IMR-90 (cell line): ENCODE results near the gene DDT.
"Not testable (repeated sequence)": the region's sequence is repeated elsewhere in the genome, so short reads cannot be mapped to it uniquely, and the experiment has no call there.

Experiments
- BHLHE40 ChIP-seq: fragments of 150-350 bp; IDR thresholded peaks from 2 replicates; pipeline ENCODE4 v1.6.1; 2016; ENCODE audit warnings: mild to moderate bottlenecking, low read depth, low read length
- CEBPB ChIP-seq: IDR thresholded peaks from 2 replicates; pipeline ENCODE4 v1.6.1; 2012; ENCODE audit warnings: low read depth, low read length, improper control_type of control experiment
- CHD1 ChIP-seq: IDR thresholded peaks from 2 replicates; pipeline ENCODE4 v1.6.1; 2012; ENCODE audit warnings: low read depth, low read length, improper control_type of control experiment
- FOS ChIP-seq: fragments of 150-350 bp; IDR thresholded peaks from 2 replicates; pipeline ENCODE4 v1.6.1; 2016; ENCODE audit warnings: low read depth, low read length
- MAFK ChIP-seq: IDR thresholded peaks from 2 replicates; pipeline ENCODE4 v1.6.1; 2012; ENCODE audit warnings: low read depth, low read length, improper control_type of control experiment
- MXI1 ChIP-seq: IDR thresholded peaks from 2 replicates; pipeline ENCODE4 v1.6.1; 2012; ENCODE audit warnings: low read depth, mild to moderate bottlenecking, low read length, moderate library complexity, borderline replicate concordance
- POLR2A ChIP-seq: IDR thresholded peaks from 2 replicates; pipeline ENCODE4 v1.6.1; 2012; ENCODE audit warnings: mild to moderate bottlenecking, low read depth, low read length
- RAD21 ChIP-seq: IDR thresholded peaks from 2 replicates; pipeline ENCODE4 v1.6.1; 2012; ENCODE audit warnings: low read length, improper control_type of control experiment
- RCOR1 ChIP-seq: IDR thresholded peaks from 2 replicates; pipeline ENCODE4 v1.6.1; 2012; ENCODE audit warnings: mild to moderate bottlenecking, low read length, improper control_type of control experiment; ENCODE audit not compliant: insufficient replicate concordance
- RFX5 ChIP-seq: IDR thresholded peaks from 2 replicates; pipeline ENCODE4 v1.8.0; 2012; ENCODE audit warnings: low read depth, mild to moderate bottlenecking, low read length, moderate library complexity
- SMC3 ChIP-seq: fragments of 150-350 bp; IDR thresholded peaks from 2 replicates; pipeline ENCODE4 v1.6.1; 2016; ENCODE audit warnings: low read depth, mild to moderate bottlenecking, antibody characterized with exemption, low read length, moderate library complexity
- TF ChIP-seq, protein P1 (sequence below): conservative IDR thresholded peaks from 2 replicates; pipeline ENCODE4 v1.5.1; 2012; ENCODE audit warnings: mild to moderate bottlenecking, low read depth, low read length, improper control_type of control experiment
- TF ChIP-seq, protein P2 (sequence below): fragments of 150-350 bp; IDR thresholded peaks from 2 replicates; pipeline ENCODE4 v1.6.1; 2017; ENCODE audit warnings: mild to moderate bottlenecking, antibody characterized with exemption, low read length, low read depth
- TF ChIP-seq, protein P3 (sequence below): fragments of 150-350 bp; IDR thresholded peaks from 2 replicates; pipeline ENCODE4 v1.6.1; 2016; ENCODE audit warnings: low read depth, mild to moderate bottlenecking, low read length, moderate library complexity, borderline replicate concordance

- TF ChIP-seq POLR2A, RFX5, RCOR1, RAD21, SMC3, MAFK, MXI1, CEBPB, BHLHE40, CHD1, FOS: not testable (repeated sequence)
- TF ChIP-seq, protein P1, sequence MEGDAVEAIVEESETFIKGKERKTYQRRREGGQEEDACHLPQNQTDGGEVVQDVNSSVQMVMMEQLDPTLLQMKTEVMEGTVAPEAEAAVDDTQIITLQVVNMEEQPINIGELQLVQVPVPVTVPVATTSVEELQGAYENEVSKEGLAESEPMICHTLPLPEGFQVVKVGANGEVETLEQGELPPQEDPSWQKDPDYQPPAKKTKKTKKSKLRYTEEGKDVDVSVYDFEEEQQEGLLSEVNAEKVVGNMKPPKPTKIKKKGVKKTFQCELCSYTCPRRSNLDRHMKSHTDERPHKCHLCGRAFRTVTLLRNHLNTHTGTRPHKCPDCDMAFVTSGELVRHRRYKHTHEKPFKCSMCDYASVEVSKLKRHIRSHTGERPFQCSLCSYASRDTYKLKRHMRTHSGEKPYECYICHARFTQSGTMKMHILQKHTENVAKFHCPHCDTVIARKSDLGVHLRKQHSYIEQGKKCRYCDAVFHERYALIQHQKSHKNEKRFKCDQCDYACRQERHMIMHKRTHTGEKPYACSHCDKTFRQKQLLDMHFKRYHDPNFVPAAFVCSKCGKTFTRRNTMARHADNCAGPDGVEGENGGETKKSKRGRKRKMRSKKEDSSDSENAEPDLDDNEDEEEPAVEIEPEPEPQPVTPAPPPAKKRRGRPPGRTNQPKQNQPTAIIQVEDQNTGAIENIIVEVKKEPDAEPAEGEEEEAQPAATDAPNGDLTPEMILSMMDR = not testable (repeated sequence)
- TF ChIP-seq, protein P2, sequence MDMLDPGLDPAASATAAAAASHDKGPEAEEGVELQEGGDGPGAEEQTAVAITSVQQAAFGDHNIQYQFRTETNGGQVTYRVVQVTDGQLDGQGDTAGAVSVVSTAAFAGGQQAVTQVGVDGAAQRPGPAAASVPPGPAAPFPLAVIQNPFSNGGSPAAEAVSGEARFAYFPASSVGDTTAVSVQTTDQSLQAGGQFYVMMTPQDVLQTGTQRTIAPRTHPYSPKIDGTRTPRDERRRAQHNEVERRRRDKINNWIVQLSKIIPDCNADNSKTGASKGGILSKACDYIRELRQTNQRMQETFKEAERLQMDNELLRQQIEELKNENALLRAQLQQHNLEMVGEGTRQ = not testable (repeated sequence)
- TF ChIP-seq, protein P3, sequence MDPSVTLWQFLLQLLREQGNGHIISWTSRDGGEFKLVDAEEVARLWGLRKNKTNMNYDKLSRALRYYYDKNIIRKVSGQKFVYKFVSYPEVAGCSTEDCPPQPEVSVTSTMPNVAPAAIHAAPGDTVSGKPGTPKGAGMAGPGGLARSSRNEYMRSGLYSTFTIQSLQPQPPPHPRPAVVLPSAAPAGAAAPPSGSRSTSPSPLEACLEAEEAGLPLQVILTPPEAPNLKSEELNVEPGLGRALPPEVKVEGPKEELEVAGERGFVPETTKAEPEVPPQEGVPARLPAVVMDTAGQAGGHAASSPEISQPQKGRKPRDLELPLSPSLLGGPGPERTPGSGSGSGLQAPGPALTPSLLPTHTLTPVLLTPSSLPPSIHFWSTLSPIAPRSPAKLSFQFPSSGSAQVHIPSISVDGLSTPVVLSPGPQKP = not testable (repeated sequence)
Measured at GRCh38 chr22:23940166-23940565, 34.1 kb downstream of the DDT start.
